Spinal cord (tissue), 10 donors: ENCODE measurements around the gene RBM28. TPM values are rescaled to one million over a fixed set of nuclear protein-coding genes. Genes with fewer than 3 reads are reported as not detected.
"Not testable (repeated sequence)": the region's sequence is repeated elsewhere in the genome, so short reads cannot be mapped to it uniquely, and the experiment has no call there.

Experiments used
- DNase-seq, 6 donors: peaks; one replicate each; pipeline versions ENCODE4 v3.0.0 to v3.0.0-alpha.2; 2013 to 2015; ENCODE audit warnings: low spot score in 6 of 6, low read depth in 4 of 6
- H3K27ac ChIP-seq: one replicate; pipeline ENCODE4 v1.5.1; 2013; ENCODE audit warnings: low read depth, low read length, control low read depth
- H3K27me3 ChIP-seq: one replicate; pipeline ENCODE4 v1.6.1; 2013; ENCODE audit warnings: low read length; ENCODE audit not compliant: control insufficient read depth, insufficient read depth
- H3K36me3 ChIP-seq: one replicate; pipeline ENCODE4 v1.6.1; 2013; ENCODE audit warnings: low read length; ENCODE audit not compliant: control insufficient read depth, insufficient read depth
- H3K4me1 ChIP-seq: one replicate; pipeline ENCODE4 v1.6.1; 2013; ENCODE audit warnings: low read length; ENCODE audit not compliant: control insufficient read depth, insufficient read depth
- H3K4me3 ChIP-seq: one replicate; pipeline ENCODE4 v1.5.1; 2013; ENCODE audit warnings: low read depth, low read length, control low read depth
- H3K9me3 ChIP-seq: one replicate; pipeline ENCODE4 v1.6.1; 2013; ENCODE audit warnings: low read length; ENCODE audit not compliant: control insufficient read depth, insufficient read depth
- WGBS: methylation state at CpG from one replicate; pipeline ENCODE4 v1.1.5; 2013; ENCODE audit warnings: missing lambda C conversion rate; ENCODE audit not compliant: insufficient coverage; 5-methylcytosine and 5-hydroxymethylcytosine counted together
- polyA plus RNA-seq, 2 donors: library from polyadenylated mRNA; unstranded; fragments of 120-200 nt; gene quantifications; one replicate each; pipeline ENCODE4 v1.2.1, GENCODE V29; 2013; ENCODE audit not compliant: insufficient read length in 2 of 2
- total RNA-seq, 2 donors: library from RNA; depleted of rRNA in 1 of 2; stranded (reverse); fragments of 120-200 nt in 1 of 2; fragments of >200 nt in 1 of 2; gene quantifications; one replicate each; pipeline versions ENCODE4 v1.2.3 to v1.2.4, GENCODE V29; 2013 to 2014
- donor health status: healthy.

Gene RBM28
- total and polyA plus RNA-seq, 4 donors: 15.4 to 48.8 (median 36.6) TPM

DNA sequence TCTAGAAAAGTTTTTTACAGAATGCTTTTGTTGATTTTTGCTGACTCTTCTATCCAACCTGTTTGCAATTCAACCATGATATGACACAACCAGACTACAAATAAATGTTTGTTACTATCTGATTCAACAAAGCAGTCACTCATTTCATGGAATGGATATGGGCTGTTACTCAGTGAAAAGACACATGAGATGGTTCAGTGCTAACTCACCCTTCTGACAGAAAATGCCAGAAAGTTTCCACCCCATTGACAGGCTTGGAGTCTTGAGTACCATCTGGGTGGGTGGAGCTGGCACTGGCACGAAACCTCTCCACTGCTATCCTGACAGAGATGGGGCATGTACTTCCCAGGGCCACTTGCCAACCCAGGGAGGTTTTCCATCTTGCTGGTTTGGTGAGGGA lies 39.5 kb downstream of the RBM28 start:
- Histone ChIP-seq H3K36me3 (peaks cover 61% of the 10 kb centered on the region), H3K4me3 (no peak overlapping the region), H3K9me3 (no peaks in the 10 kb centered on the region), H3K27me3 (no peaks in the 10 kb centered on the region), H3K4me1 (peaks cover 7% of the 10 kb centered on the region), H3K27ac (no peak overlapping the region)
- peak in 1 of 6 donors; percentile 65 for DNase-seq
- 83% methylated on average over 1 of the region's 1 CpG for WGBS

DNA sequence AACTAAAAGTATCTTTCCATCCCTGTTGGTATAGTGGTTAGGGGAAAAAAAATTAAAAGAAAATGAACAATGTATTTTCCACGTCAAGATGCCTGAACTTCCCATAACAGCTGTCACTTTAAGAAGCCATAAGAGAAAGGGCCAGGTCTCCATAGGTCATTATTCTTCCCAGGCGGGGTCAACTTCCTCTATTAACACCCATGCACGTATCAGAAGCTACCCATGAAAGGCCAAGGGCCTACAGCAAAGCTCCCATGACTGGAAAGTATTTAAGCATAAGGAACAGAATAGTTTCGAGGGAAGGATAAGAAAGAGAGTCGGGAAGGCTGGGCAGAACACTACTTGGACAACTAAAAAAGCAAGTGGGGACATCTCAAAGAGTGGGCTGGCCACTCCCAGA lies 40.1 kb downstream of the RBM28 start:
- Histone ChIP-seq H3K27ac (no peak overlapping the region), H3K27me3 (no peaks in the 10 kb centered on the region), H3K36me3 (peaks cover 56% of the 10 kb centered on the region), H3K4me3 (no peak overlapping the region), H3K9me3 (no peaks in the 10 kb centered on the region), H3K4me1 (peaks cover 12% of the 10 kb centered on the region)
- WGBS: 95% methylated on average over 3 of the region's 5 CpGs
- DNase-seq: no peak

DNA sequence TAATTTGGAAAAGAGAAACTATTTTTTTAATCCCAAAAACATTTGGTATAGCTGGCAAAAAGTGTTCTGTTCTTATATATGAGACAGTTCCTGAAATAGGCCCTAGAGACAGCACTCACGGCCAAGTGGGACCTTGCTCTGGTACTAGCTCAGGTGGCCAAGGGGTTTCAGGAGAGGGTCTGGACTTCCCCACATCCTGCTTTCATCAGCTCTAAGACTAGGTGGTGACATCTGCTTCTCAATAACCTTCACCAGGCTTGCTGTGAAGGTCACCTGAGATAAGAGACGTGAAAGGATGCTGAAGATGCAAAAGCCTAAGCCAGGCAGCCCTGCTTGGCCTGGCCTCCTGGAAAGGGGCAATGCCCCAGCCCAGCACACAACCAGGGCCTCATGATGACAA lies 40.6 kb downstream of the RBM28 start:
- H3K9me3 ChIP-seq: no peaks in the 10 kb centered on the region
- no peak overlapping the region for H3K27ac ChIP-seq
- WGBS: 100% methylated on average over 2 of the region's 2 CpGs

DNA sequence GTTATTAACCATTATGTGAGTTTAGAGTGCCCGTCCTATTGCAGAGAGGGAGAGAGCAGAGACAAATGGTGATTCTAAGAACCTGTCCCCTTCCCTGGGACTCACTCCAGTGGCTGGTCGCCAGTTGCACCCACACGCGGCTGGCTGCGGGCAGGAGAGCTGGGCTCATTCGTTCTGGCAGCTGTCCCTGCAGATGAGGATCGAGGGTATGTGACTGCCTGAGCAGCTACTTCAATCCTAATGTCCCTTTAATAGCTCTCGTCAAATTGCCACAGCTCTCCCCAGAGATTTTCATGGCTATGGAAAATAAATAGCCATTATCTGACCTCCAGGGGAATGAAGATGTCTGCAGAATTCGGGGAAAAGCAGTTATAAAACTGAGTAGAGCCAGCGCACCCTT lies 41.6 kb downstream of the RBM28 start:
- no peak overlapping the region for H3K27ac ChIP-seq
- H3K27me3 ChIP-seq: no peaks in the 10 kb centered on the region
- DNase-seq: peak in 2 of 6 donors; percentile 13 to 55
- peaks cover 51% of the 10 kb centered on the region for H3K36me3 ChIP-seq
- H3K4me1 ChIP-seq: peaks cover 12% of the 10 kb centered on the region
- no peak overlapping the region for H3K4me3 ChIP-seq
- H3K9me3 ChIP-seq: no peaks in the 10 kb centered on the region
- 38% methylated on average over 2 of the region's 10 CpGs for WGBS

More for the DNA sequence above, 40.6 kb downstream of the RBM28 start:
- no peak overlapping the region for H3K4me3 ChIP-seq
- peaks cover 52% of the 10 kb centered on the region for H3K36me3 ChIP-seq
- no peaks in the 10 kb centered on the region for H3K27me3 ChIP-seq
- peaks cover 12% of the 10 kb centered on the region for H3K4me1 ChIP-seq
- DNase-seq: no peak

DNA sequence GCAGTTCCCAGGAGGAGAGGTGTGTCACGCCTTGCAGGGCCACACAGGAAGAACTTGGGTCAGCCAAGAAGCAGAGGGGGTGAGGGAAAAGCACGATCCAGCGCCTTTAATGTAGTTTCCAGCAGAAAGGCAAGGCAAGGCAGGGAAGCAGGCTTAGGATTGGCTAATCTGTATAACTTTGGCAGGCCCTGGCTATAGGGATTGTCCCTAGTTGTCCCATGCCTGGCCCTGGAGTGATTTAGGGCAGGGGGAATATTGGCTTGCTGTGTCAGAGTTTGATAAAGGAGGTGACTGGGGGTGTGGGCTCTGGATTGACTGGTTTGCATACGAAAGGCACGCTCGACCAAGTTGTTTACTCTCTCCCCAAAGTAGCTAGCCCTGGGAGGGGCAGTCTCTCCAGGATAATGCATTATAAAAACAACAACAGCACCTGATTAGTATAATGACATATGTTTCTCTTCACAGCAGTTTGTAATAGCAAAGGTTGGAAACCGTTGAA lies 44.5 kb downstream of the RBM28 start:
- no peak for DNase-seq
- peaks cover 24% of the 10 kb centered on the region for H3K36me3 ChIP-seq
- no peak overlapping the region for H3K27ac ChIP-seq
- H3K9me3 ChIP-seq: no peaks in the 10 kb centered on the region
- H3K4me3 ChIP-seq: no peak overlapping the region
- no peaks in the 10 kb centered on the region for H3K27me3 ChIP-seq
- peaks cover 9% of the 10 kb centered on the region for H3K4me1 ChIP-seq
- 42% methylated on average over 3 of the region's 7 CpGs for WGBS

DNA sequence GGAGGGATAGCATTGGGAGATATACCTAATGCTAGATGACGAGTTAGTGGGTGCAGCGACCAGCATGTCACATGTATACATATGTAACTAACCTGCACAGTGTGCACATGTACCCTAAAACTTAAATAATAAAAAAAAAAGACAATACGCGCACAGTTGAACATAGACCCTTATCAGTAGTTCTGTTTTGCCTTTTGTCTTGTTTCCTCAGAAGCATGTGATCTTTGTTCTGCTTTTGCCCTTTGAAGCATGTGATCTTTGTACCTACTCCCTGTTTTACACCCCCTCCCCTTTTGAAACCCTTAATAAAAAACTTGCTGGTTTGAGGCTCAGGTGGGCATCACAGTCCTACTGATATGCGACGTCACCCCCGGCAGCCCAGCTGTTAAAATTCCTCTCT lies 45.7 kb downstream of the RBM28 start:
- WGBS: 90% methylated on average over 4 of the region's 7 CpGs
- H3K4me1 ChIP-seq, H3K9me3 ChIP-seq, H3K27ac ChIP-seq, H3K27me3 ChIP-seq, DNase-seq, H3K4me3 ChIP-seq: not testable (repeated sequence)
- peaks cover 20% of the 10 kb centered on the region for H3K36me3 ChIP-seq

DNA sequence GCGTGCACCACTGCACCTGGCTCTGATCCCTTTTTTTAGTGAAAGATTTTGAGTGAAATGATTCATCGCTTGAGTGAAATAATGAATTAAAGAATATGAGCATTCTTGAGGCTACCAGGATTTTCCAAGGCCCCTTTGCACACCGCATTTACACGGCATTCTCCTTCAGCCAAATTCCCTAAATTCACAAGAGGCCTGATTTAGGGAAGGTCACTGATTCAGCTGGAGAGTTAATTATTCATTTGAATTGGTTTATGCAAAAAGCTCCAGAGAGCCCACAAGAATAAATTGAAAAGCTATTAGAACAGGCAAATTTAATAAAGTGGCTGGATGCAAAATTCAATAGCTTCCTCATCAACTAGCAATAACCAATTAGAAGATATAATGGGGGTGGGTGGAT lies 56.2 kb downstream of the RBM28 start:
- DNase-seq: peak in 1 of 6 donors; percentile 57
- no peaks in the 10 kb centered on the region for H3K4me1 ChIP-seq
- no peaks in the 10 kb centered on the region for H3K27me3 ChIP-seq
- H3K27ac ChIP-seq: no peak overlapping the region
- peaks cover 6% of the 10 kb centered on the region for H3K36me3 ChIP-seq
- H3K9me3 ChIP-seq: no peaks in the 10 kb centered on the region
- WGBS: no CpG with 5 or more reads among the region's 4 CpGs
- no peak overlapping the region for H3K4me3 ChIP-seq

DNA sequence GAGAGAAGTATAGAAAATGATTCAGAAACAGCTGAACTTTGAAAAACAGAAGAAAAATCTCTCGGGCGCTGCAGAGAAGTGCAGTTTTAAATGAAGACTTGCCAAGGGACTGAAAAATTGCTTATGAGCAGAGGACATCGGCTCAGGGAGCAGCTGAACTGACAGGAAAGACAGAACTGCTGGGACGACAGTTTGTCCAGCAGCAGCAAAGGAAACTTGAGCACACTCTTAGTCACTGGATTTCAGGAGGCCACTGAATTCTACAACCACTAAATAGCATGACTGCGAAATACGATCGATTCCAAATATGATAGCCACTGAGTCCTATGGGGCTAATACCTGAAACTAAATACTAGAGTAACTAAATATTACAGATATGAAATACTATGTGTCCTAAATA lies 59.6 kb downstream of the RBM28 start:
- no peaks in the 10 kb centered on the region for H3K9me3 ChIP-seq
- no peak for DNase-seq
- 87% methylated on average over 4 of the region's 7 CpGs for WGBS
- H3K27me3 ChIP-seq: no peaks in the 10 kb centered on the region
- no peak overlapping the region for H3K4me3 ChIP-seq
- no peak overlapping the region for H3K27ac ChIP-seq
- peaks cover 6% of the 10 kb centered on the region for H3K36me3 ChIP-seq
- H3K4me1 ChIP-seq: peaks cover 6% of the 10 kb centered on the region

DNA sequence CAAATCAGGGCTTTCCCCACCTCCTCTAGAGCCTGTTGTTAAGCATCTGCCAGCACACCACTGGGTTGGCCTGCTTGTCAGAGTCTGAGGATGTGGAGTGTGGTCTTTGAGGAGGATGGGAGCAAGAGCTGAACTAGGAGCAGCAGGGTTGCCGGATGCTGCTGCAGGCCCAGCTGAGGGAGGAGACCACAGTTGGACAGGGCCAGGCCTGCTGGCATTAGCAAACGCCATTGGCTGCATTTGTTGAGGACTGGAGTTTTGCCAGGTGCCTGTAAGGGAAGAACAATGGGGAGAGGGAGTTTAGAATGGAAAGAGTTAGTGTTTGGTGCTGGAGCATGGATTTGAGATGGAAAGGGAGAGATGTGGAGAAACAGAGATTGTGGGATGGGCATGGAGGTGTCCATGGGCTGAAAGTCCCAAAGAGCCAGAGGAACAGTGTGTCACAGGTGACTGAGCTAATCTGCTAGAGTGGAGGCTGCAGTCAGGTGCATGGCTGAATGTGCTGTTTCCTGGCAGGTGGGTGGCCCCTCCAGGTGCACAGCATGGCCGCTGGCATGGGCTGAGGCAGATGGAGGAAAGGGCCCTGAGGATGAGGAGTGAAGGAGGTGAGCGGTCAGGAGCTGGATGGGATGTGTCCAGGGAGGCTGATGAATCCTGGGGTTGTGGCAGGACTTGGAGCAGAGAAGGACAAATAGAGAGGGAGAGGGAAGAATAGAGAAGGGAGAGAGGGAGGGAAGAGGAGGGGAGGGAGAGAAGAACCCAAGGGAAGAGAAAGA lies 61.9 kb downstream of the RBM28 start:
- no peak overlapping the region for H3K4me3 ChIP-seq
- H3K36me3 ChIP-seq: peaks cover 6% of the 10 kb centered on the region
- DNase-seq: peak in 2 of 6 donors; percentile 52 to 60
- H3K9me3 ChIP-seq: no peaks in the 10 kb centered on the region
- no peaks in the 10 kb centered on the region for H3K27me3 ChIP-seq
- peaks cover 6% of the 10 kb centered on the region for H3K4me1 ChIP-seq
- H3K27ac ChIP-seq: no peak overlapping the region
- WGBS: 71% methylated on average over 4 of the region's 4 CpGs

DNA sequence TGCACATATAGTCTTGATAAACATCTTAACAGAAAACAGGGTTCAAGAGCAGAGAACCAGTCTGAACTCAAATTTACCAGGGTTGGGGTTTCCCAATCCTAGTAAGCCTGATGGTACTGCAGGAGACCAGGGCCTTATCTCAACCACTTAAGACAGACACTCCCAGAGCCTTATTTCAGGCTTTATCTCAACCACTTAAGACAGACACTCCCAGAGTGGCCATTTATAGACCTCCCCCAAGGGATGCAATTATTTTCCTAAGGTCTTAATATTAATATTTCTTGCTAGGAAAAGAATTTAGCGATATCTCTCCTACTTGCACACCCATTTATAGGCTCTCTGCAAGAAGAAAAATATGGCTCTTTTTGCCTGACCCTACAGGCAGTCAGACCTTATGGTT lies 63.3 kb downstream of the RBM28 start:
- not testable (repeated sequence) for H3K27me3 ChIP-seq, H3K36me3 ChIP-seq, H3K27ac ChIP-seq, DNase-seq, H3K9me3 ChIP-seq, H3K4me3 ChIP-seq, H3K4me1 ChIP-seq
- no CpG with 5 or more reads among the region's 1 CpG for WGBS
